LNCAP (cell line): ENCODE measurements around the gene USP12.

Source experiments
- CTCF ChIP-seq: fragments of 450-650 bp; IDR thresholded peaks from 2 replicates; pipeline ENCODE4 v1.5.1; 2017; ENCODE audit warnings: mild to moderate bottlenecking

USP12 gene

GRCh38 chr13:27130979-27131623 lies 40.5 kb downstream of the USP12 start:
- TF ChIP-seq CTCF: no peak

- TF ChIP-seq CTCF: no peak
Observed at GRCh38 chr13:27130223-27130978, 41.2 kb downstream of the USP12 start.

GRCh38 chr13:27128825-27129627 lies 42.6 kb downstream of the USP12 start:
- no peak for TF ChIP-seq CTCF

GRCh38 chr13:27126859-27127258 lies 44.8 kb downstream of the USP12 start:
- TF ChIP-seq CTCF: no peak

- TF ChIP-seq CTCF: no peak
Observed at GRCh38 chr13:27125357-27126282, 46.0 kb downstream of the USP12 start.

GRCh38 chr13:27124571-27124970 lies 47.0 kb downstream of the USP12 start:
- no peak for TF ChIP-seq CTCF

GRCh38 chr13:27122036-27122435 lies 49.6 kb downstream of the USP12 start:
- no peak for TF ChIP-seq CTCF
